ENCODE data around the gene FADS2.

The FADS2 gene

DNA sequence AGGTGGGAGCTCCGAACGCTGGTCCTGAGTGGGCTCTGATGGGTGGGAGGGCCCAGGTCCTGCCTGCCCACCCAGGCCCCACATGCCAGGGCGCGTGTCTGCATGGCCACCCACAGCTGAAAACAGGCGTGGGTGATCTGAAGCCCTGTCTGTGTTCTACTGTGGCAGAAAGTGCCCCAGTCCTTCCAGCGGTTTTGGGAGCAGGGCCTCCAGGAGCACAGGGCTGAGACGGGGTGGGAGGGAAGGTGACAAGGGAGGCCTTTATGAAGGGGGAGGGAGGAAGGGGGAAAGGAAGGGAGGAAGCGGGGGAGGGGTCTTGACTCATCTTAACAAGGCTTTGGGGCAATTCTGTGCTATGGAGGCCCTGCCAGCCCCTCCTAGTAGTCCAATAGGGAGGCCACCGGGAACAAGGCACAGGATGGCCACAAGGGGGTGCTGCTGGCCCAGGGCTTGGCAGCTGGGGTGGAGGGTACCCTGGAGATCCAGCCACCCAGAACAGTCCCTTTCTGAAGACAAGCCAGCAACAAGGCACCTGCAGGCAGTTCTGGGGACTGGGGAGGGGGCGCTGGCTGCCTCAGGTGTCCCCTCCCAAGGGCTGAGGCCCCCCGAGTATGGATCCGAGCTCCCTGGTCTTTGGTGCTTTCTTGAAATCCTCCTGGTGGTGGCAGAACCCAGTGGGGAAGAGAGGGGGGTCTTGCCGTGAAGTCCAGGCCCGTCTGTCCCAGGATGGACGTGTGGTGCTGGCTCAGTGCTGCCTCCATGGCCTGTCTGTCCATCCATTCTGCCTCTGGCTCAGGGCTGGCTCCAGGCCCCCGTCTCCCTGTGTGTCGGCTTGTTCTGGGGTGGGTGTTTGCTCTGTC is 69.5 kb downstream of the FADS2 start:
- Histone ChIP-seq H3K4me3 (ENCODE audit: low read depth, low read length) (no peak overlapping the region), H3K4me1 (no peaks in the 10 kb centered on the region), H3K36me3 (ENCODE audit: control insufficient read depth, insufficient read depth, low read length) (no peaks in the 10 kb centered on the region), H3K79me2 (no peaks in the 10 kb centered on the region), H2AFZ (no peak overlapping the region), H3K4me2 (ENCODE audit: low read length) (no peak overlapping the region), H3K27me3 (ENCODE audit: control insufficient read depth, insufficient read depth, low read length) (no peaks in the 10 kb centered on the region), H3K27ac (no peak overlapping the region), H3K9ac (no peak overlapping the region), H3K9me3 (ENCODE audit: control insufficient read depth, low read length) (no peaks in the 10 kb centered on the region)
- TF ChIP-seq, protein P1, sequence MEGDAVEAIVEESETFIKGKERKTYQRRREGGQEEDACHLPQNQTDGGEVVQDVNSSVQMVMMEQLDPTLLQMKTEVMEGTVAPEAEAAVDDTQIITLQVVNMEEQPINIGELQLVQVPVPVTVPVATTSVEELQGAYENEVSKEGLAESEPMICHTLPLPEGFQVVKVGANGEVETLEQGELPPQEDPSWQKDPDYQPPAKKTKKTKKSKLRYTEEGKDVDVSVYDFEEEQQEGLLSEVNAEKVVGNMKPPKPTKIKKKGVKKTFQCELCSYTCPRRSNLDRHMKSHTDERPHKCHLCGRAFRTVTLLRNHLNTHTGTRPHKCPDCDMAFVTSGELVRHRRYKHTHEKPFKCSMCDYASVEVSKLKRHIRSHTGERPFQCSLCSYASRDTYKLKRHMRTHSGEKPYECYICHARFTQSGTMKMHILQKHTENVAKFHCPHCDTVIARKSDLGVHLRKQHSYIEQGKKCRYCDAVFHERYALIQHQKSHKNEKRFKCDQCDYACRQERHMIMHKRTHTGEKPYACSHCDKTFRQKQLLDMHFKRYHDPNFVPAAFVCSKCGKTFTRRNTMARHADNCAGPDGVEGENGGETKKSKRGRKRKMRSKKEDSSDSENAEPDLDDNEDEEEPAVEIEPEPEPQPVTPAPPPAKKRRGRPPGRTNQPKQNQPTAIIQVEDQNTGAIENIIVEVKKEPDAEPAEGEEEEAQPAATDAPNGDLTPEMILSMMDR (IDR thresholded peaks at IDR 0.05), result peak; percentile 70

DNA sequence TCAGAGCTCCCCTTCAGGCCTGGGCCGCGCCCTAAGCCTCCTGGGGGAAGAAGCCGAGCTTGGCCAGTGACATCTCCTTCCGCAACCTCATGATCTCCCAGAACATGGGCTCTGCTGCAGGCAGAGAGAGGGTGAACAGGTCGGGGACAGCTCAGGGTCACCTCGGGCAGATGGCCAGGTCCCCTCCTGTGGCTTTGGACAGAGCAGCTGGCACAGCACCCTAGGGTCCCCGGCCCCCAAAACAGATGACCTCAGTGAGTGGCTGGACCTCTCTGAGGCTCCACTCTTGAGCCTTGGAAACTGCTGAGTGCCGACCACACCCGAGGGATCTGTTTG is 70.1 kb downstream of the FADS2 start:
- H3K9ac ChIP-seq, result no peak overlapping the region
- H3K4me3 ChIP-seq (ENCODE audit: low read depth, low read length), result no peak overlapping the region
- no peaks in the 10 kb centered on the region for H3K9me3 ChIP-seq (ENCODE audit: control insufficient read depth, low read length)
- TF ChIP-seq, protein P1 (IDR thresholded peaks at IDR 0.05), result no peak
- no peaks in the 10 kb centered on the region for H3K79me2 ChIP-seq
- H3K27me3 ChIP-seq (ENCODE audit: control insufficient read depth, insufficient read depth, low read length), result no peaks in the 10 kb centered on the region
- H2AFZ ChIP-seq, result no peak overlapping the region
- H3K27ac ChIP-seq, result no peak overlapping the region
- no peaks in the 10 kb centered on the region for H3K4me1 ChIP-seq
- H3K4me2 ChIP-seq (ENCODE audit: low read length), result no peak overlapping the region
- no peaks in the 10 kb centered on the region for H3K36me3 ChIP-seq (ENCODE audit: control insufficient read depth, insufficient read depth, low read length)

DNA sequence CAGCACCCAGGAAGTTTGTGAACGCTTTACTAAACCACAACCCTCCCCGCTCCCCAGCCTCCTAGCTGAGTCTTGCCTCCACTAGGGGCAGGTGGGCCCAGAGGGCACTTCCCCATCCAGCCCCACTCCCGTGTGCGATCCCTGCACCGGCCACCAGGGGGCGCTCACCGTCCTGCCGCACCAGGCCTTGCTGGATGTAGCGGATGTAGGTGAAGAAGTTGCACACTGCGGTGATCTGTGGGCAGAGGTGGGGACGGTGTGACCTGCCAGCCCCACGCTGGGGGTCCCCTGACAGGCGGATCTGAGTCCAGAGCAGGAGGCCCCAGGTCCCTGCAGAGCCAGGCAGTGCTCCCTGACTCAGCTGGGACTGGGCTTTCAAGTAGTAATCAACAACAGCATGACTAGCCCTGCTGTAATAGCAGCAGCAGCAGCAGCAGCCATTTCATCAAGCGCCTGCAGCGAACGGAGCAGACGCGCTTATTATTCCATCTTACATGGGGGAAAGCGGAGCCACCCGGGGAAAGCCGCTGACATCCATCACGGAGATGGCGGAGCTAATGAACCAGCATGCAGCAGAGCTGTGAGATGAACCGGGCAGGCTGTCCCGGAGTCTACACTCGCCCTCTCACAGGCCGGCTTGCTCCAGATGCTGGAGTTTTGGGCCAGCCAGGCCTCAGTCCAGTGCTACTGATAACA is 71.2 kb downstream of the FADS2 start:
- no peak overlapping the region for H3K4me2 ChIP-seq (ENCODE audit: low read length)
- H2AFZ ChIP-seq, result no peak overlapping the region
- no peaks in the 10 kb centered on the region for H3K79me2 ChIP-seq
- H3K36me3 ChIP-seq (ENCODE audit: control insufficient read depth, insufficient read depth, low read length), result no peaks in the 10 kb centered on the region
- no peaks in the 10 kb centered on the region for H3K9me3 ChIP-seq (ENCODE audit: control insufficient read depth, low read length)
- no peaks in the 10 kb centered on the region for H3K4me1 ChIP-seq
- H3K27ac ChIP-seq, result no peak overlapping the region
- H3K4me3 ChIP-seq (ENCODE audit: low read depth, low read length), result no peak overlapping the region
- no peak overlapping the region for H3K9ac ChIP-seq
- H3K27me3 ChIP-seq (ENCODE audit: control insufficient read depth, insufficient read depth, low read length), result no peaks in the 10 kb centered on the region
- TF ChIP-seq, protein P1 (IDR thresholded peaks at IDR 0.05), result peak; percentile 94

DNA sequence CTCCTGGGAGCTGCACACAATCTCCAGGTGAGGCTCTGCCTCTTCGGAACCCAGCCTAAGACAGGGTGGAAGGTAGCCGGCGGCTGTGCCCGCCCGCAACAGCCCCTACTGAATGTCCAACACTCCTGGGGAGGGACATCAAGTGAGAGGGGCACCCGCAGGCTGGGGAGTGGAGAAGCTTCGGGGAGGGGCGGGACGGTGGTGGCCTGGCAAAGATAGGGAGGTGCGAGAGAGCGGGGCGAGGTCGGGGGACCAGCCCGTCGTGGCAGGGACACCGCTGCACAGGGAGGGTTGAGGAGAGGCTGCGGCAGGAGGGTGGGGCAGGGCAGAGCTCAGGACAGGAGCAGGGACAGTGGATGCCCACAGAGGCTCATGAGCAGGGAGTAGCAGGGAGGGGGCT is 72.2 kb downstream of the FADS2 start:
- no peaks in the 10 kb centered on the region for H3K79me2 ChIP-seq
- TF ChIP-seq, protein P1 (IDR thresholded peaks at IDR 0.05), result no peak
- no peak overlapping the region for H3K4me3 ChIP-seq (ENCODE audit: low read depth, low read length)
- H3K36me3 ChIP-seq (ENCODE audit: control insufficient read depth, insufficient read depth, low read length), result no peaks in the 10 kb centered on the region
- H2AFZ ChIP-seq, result no peak overlapping the region
- H3K4me1 ChIP-seq, result no peaks in the 10 kb centered on the region
- no peak overlapping the region for H3K4me2 ChIP-seq (ENCODE audit: low read length)
- H3K27ac ChIP-seq, result no peak overlapping the region
- no peaks in the 10 kb centered on the region for H3K9me3 ChIP-seq (ENCODE audit: control insufficient read depth, low read length)
- no peaks in the 10 kb centered on the region for H3K27me3 ChIP-seq (ENCODE audit: control insufficient read depth, insufficient read depth, low read length)
- no peak overlapping the region for H3K9ac ChIP-seq
